Measurements from ENCODE around the gene RBP5.

RBP5 gene

DNA sequence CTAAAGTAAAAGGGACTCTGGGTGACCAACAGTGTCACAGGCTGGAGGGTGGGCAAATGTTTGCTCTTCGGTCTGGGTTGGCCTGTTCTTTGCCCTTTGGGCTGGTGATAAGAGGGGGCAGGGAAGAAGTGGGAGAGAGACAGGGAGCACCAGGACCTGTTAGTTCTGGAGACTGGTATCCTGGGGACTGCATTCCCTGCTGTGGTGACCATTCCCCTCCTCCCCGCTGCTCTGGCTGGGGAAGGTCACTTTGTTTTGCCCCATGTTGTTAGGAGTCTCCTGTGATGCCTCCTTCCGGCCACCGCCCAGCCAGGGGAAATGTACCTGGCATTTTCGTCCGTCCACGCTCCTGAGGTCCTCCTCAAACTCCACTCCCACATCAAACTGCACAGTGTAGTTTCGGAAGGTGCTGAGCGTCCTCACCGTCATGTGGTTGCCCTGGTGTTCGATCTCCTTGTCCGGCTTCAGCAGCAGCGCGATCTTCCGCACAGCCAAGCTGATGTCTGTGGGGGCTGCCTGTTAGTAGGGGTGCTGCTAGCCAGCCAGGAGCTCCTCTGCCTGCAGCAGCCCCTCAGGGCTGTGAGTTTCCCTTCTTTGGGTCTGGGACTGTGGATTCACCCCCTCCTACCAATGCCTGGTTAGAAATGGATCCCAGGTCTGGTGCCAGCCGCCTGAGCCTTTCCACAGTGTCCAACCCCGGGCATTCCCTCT is 618 bp downstream of the RBP5 start:
- no peak overlapping the region for H3K4me3 ChIP-seq (ENCODE audit: low read length)
- no peak for DNase-seq (ENCODE audit: low read depth)
- TF ChIP-seq, protein P1, sequence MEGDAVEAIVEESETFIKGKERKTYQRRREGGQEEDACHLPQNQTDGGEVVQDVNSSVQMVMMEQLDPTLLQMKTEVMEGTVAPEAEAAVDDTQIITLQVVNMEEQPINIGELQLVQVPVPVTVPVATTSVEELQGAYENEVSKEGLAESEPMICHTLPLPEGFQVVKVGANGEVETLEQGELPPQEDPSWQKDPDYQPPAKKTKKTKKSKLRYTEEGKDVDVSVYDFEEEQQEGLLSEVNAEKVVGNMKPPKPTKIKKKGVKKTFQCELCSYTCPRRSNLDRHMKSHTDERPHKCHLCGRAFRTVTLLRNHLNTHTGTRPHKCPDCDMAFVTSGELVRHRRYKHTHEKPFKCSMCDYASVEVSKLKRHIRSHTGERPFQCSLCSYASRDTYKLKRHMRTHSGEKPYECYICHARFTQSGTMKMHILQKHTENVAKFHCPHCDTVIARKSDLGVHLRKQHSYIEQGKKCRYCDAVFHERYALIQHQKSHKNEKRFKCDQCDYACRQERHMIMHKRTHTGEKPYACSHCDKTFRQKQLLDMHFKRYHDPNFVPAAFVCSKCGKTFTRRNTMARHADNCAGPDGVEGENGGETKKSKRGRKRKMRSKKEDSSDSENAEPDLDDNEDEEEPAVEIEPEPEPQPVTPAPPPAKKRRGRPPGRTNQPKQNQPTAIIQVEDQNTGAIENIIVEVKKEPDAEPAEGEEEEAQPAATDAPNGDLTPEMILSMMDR (IDR thresholded peaks at IDR 0.05; ENCODE audit: insufficient read depth, low read depth, low read length, missing control alignments): no peak

DNA sequence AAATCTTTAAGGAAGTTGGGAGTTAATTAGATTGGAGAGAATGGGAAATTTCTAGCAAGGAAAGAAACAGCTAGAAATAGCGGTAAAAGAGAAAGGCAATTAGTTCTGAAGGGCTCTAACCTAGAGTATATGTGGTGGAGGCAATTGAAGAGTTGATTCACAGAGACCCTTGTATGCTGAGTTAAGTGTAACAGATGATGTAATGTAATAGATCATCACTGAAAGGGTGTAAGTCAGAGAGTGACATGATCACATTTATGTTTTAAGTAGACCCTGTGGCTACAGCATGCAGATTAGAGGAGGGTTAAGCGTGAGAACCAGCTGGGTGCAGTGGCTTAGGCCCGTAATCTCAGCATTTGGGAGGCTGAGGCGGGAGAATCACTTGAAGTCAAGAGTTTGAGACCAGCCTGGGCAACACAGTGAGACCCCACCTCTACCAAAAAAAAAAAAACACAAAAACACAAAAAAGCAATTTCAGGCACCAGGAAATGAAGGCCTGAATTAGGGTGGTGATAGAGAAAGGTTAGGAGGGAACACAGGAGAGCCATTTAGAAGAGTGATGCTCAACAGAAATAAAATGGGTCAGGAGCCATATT is 3.0 kb downstream of the RBP5 start:
- DNase-seq (ENCODE audit: low read depth): no peak
- TF ChIP-seq, protein P1 (IDR thresholded peaks at IDR 0.05; ENCODE audit: insufficient read depth, low read depth, low read length, missing control alignments): no peak
- H3K4me3 ChIP-seq (ENCODE audit: low read length): no peak overlapping the region

DNA sequence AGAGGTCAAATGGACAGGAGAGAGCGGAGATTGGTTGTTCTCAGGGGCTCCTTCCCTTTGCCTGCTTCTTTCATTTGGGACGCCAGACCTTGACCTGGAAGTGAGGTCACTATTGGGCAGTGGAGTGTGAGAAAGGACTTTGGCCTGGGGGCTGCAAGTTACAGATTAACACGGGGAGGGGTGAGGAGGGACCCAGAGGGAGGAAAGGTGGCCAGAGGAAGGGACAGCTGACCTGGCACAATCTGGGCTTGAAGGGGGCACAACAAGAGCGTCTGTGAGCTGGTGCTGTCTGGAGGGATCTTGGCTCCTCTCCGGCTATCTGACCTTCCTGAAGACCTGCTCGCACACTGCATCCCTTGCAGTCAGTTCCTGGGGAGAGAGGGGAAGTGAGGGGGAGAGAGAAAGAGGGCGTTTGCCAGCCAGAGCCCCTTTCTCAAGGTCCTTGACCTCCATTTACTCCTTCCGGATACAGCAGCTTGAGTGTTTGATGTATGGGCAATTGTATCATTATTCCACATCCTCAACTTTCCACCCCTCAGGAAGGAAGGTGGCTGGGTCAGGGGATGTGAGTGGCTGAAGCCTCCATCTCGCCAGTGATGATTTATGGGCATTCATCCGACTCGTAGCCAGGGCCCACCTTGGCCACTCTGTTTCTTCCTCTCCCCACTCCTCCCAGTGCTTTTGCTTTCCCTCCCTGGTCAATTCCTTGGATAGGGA is 4.7 kb downstream of the RBP5 start:
- TF ChIP-seq, protein P1 (IDR thresholded peaks at IDR 0.05; ENCODE audit: insufficient read depth, low read depth, low read length, missing control alignments): no peak
- H3K4me3 ChIP-seq (ENCODE audit: low read length): no peak overlapping the region
- DNase-seq (ENCODE audit: low read depth): no peak

- DNase-seq (ENCODE audit: low read depth): no peak
- H3K4me3 ChIP-seq (ENCODE audit: low read length): no peak overlapping the region
- TF ChIP-seq, protein P1 (IDR thresholded peaks at IDR 0.05; ENCODE audit: insufficient read depth, low read depth, low read length, missing control alignments): no peak
Observed at GRCh38 chr12:7122811-7123769, 5.6 kb downstream of the RBP5 start.

DNA sequence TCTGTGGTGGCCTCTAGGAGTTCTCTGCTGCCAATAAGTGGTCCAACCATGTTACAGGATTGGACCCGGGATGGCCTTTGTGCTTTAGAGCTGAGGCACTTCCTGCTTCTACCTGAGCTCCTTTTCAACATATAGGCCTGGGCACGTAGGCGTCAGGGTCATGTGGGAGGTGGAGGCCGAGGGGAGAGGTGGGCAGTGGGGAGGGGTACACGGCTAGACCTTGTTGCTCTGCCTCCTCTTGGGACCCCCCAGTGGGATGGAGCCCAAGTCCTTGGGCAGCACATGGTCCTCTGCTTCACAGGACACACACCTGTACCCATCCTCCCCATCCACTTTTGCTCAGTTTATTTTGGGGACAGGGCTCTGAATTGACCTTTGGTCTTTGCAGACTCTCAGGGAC is 7.4 kb downstream of the RBP5 start:
- TF ChIP-seq, protein P1 (IDR thresholded peaks at IDR 0.05; ENCODE audit: insufficient read depth, low read depth, low read length, missing control alignments): no peak
- DNase-seq (ENCODE audit: low read depth): no peak
- H3K4me3 ChIP-seq (ENCODE audit: low read length): no peak overlapping the region

- no peak for DNase-seq (ENCODE audit: low read depth)
- TF ChIP-seq, protein P1 (IDR thresholded peaks at IDR 0.05; ENCODE audit: insufficient read depth, low read depth, low read length, missing control alignments): no peak
- no peak overlapping the region for H3K4me3 ChIP-seq (ENCODE audit: low read length)
Observed at GRCh38 chr12:7120166-7120565, 8.5 kb downstream of the RBP5 start.
